HG03442 (cell line): ENCODE results near the gene SH3GL3.

Experiments used
- ATAC-seq: cut with Tn5 transposase; IDR thresholded peaks from one replicate; pipeline ENCODE4 v1.9.1; 2021; ENCODE audit warnings: mild to moderate bottlenecking, moderate library complexity; ENCODE audit not compliant: unreplicated experiment

Gene SH3GL3

GRCh38 chr15:83658430-83659416 is 211.6 kb downstream of the SH3GL3 start:
- ATAC-seq: no peak

- ATAC-seq: no peak
These were observed 212.3 kb downstream of the SH3GL3 start for GRCh38 chr15:83659417-83659812.

DNA sequence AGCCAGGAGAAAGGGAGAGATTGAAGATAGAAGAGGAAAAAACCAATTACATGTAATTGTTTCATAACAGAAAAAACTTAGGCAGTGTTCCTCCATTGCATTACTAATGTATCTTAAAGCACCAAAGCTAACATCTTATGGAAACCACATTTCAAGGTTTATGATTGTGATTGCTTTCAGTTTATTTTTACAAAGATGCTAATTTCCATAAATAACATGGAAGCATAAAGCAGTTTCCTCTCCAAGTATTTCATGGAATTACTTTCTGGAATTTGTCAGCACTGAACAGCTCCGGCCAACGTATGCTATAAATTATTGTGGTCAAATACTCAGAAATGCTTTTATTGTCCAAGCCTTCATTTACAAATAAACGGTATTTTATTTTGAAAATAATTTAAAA is 218.3 kb downstream of the SH3GL3 start:
- no peak for ATAC-seq
